Stimulated activated CD4-positive, alpha-beta T cell treated with anti-CD3 and anti-CD28 coated beads, TNF-alpha, amount 100 ng/mL, for 4 hours (primary cell): ENCODE data around the gene C10orf143.
A peak's percentile ranks its signal among the peaks of the same experiment; 100 is the strongest.
"Not testable (repeated sequence)": the region's sequence is repeated elsewhere in the genome, so short reads cannot be mapped to it uniquely, and the experiment has no call there.

Experiments used
- DNase-seq, 3 experiments: peaks; one replicate each; pipeline ENCODE4 v3.0.0-alpha.2; 2020; ENCODE audit warnings: low read depth in 3 of 3

The C10orf143 gene

GRCh38 chr10:130110246-130111112, at the start of gene C10orf143:
TSS of gene C10orf143 (minus strand) at chr10:130110830. CDS start at chr10:130110772, 58 bp downstream.
- peak; percentile 97 to 99 (median 97) for DNase-seq

DNA sequence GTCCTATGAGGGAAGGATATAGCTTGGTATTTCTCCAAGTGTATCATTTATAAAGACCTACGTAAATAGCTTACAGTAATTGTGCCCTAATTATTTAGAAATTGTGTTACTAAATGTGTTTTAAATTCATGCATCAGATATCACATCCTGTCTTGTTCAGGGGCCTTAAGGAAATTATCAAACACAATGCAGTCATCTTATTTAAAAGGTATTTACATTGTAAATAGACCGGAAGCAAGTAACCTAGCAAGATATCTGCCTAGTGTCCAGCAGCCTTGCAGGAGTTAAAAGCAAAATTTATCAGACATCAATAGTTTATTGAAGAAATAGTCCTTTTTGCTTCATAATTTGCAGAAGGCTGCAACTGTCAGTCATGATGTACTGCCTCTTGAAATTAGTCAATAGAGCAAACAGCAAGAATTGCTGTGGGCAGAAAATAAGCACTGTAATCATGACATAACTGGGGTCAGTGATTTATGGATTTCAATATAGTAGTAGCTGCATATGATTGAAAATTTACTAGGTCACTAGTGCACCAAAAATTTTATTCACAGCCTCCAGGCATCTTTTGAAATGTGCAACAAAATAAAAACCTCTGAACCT, 48.7 kb upstream of the C10orf143 start:
- no peak for DNase-seq

DNA sequence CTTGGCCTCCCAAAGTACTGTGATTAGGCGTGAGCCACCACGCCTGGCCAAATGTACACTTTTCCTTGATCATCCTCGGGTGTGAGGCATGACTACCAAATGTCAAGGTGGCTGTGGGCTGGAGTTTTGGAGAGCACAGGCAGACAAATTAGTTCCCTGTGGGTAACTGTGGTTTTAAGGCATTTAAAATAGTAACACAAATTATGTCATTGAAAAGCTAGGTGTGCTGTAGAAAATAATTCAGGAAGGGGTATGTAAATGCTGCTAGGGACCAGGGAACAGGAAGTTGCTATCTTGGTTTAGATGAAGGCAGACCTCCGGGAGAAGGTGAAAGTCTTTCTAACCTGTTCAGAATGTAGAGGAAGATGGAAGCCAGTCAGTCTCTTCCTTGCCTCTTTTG, 35.4 kb upstream of the C10orf143 start:
- no peak for DNase-seq

DNA sequence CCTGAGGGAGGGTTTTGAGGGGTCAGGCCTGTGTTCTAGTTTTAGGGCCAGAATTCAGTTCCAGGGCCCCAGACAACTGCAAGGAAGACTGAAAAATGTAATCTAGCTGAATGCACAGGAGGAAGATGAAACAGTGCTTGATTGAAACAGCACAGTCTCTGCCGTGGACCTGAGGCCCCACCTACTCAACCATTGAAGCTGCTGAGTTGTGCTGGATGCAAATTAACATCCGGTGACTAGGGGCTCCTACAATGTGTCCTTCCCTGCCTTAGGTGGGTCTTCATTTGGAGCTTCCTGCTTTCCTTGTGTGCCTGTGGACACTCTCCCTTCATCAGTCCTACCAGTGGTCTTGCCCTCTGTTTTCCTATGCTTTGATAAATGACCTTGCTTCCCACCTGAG, 31.2 kb upstream of the C10orf143 start:
- DNase-seq, result no peak

- DNase-seq, result no peak
Measured at GRCh38 chr10:130141460-130141859, 30.8 kb upstream of the C10orf143 start.

DNA sequence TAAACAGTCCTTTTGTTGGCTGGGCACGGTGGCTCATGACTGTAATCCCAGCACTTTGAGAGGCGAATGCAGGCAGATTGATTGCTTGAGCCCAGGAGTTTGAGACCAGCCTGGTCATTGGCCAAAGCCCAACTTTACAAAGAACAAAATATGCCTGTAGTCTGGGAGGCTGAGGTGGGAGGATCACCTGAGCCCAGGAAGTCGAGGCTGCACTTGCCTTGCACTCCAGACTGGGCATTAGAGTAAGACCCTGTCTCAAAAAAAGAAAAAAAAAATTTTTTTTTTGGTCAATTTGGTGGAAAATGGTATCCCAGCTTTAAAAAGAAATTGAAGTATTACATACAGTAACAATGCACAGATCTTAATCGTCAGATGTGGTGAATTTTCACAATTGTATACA, 30.4 kb upstream of the C10orf143 start:
- no peak for DNase-seq

DNA sequence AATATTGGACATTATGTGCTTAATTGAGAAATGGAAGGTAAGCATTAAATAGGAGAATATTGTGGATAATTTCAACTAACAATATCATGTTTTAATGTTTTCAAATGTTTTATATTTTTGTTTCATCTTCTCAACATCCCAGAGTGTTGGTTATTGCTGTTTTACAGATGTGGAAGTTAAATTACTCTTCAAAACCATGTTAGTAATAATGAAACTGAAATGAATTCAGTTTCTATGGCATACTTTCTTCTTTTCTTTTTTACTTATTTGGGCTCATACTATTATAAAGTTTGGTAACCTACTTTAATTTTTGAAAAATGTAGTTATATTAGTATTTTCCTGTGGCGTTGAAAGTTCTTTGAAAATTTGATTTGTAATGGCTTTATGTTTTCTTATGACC, 29.8 kb upstream of the C10orf143 start:
- DNase-seq, result no peak

DNA sequence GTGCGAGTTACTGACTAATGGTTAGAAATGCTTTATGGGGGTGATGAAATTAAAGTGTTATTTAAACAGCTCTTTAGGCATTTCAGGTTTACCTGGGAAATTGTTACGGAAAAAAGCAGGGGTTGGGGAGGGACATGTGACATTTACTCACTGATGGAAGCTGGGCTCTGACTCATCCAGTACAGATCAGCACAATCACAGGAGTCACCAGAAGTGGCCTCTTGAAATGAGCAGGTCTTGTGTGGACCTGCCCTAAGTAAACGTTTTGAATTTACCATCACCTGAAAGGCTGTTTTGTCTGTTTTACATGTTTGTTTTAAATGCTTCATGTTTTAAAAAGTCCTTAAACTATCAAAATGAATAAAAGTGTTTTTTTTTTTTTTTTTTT, 27.8 kb upstream of the C10orf143 start:
- DNase-seq, result no peak

GRCh38 chr10:130137659-130138478, 27.2 kb upstream of the C10orf143 start:
- no peak for DNase-seq

DNA sequence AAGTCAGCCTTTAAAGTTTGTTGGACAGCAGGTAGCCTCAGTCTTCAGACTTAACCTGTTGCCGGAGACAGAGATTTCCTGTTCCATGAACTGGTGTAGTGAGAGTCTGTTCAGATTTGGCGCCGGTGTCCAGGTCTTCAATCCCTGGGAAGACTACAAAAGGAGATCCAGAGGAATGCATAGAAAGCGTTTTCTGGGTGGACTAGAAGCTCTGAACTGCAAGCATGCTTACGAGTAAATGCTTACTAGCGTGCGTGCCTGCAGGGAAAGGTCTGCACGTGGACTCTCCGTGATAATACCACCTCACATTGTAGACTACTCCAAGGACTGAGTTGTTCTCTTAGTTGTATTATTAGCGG, 26.4 kb upstream of the C10orf143 start:
- DNase-seq, result no peak

- peak; percentile 80 to 91 (median 85) for DNase-seq
Measured at GRCh38 chr10:130136226-130137089, 25.8 kb upstream of the C10orf143 start, which contains the start of gene GLRX3. TSS of gene GLRX3 (plus strand) at chr10:130136391. CDS start at chr10:130136421, 30 bp downstream.

DNA sequence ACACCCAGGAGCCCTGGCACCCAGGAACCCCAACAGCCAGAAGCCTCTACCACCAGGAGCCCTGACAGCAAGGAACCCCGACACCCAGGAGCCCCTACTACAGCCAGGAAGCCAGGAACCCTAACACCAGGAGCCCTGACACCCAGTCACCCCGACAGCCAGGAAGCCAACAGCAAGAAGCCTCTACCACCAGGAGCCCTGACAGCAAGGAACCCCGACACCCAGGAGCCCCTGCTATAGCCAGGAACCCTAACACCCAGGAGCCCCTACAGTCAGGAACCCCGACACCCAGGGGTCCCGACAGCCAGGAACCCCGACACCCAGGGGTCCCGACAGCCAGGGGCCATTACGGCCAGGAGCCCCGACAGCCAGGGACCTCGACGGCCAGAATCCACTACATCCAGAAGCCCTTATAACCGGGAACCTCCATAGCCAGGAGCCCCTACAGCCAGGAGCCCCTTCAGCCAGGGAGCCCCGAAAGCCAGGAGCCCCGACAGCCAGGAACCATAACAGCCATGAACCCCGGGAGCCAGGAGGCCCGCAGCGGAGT, 25.1 kb upstream of the C10orf143 start:
- DNase-seq, result no peak

DNA sequence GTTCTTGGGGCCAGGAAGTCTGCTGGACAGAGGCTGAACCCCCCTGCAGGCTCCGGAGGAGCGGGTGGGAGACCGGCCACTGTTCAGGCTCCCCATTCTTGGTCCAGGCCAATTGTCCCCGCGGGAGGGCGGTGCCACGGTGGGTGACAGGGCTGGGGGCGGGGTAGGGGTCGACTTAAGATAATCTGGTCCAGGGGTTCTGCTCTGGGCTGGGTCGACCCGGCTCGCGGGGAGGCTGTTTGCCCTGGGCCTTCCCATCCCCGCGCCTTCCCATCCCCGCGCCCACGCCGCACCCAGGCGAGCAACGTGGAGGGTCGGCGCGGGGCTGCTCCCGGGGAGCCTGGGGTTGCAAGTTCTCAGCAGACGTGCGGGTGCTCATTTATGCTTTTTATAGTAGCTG, 18.3 kb upstream of the C10orf143 start:
- no peak for DNase-seq

DNA sequence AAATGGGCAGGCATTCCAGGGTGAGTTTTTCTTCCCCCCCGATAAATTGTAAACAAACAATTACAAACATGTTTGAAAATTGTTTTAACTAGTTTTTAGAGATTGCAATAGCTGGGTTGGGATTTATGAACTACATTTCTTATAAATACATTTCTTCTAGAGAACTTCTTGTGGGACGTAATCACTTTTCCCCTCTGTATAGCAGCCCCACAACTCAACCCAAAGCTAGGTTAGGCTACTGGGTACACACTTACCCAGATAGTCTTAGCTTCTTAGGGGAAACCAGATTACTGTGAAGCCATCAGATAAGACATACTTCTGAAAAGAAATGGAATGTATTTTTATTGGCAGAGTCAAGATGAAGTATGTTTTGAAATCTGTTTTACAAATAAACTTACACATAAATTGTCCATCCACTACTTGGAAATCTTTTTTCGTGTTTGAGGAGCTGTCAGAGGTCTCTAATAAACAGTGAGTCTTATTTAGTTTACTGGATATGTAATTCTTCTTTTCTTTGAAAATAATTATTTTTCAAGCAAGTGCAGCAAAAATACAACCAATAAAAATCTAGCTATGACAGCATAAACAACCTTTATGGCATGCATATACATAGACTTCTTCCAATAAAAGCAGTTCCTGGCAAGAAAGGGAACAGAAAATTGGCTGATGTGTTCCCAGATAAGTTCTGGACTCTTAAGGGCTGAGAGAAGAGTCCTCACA, 17.6 kb upstream of the C10orf143 start:
- no peak for DNase-seq

GRCh38 chr10:130127364-130128061, 16.9 kb upstream of the C10orf143 start:
- no peak for DNase-seq

DNA sequence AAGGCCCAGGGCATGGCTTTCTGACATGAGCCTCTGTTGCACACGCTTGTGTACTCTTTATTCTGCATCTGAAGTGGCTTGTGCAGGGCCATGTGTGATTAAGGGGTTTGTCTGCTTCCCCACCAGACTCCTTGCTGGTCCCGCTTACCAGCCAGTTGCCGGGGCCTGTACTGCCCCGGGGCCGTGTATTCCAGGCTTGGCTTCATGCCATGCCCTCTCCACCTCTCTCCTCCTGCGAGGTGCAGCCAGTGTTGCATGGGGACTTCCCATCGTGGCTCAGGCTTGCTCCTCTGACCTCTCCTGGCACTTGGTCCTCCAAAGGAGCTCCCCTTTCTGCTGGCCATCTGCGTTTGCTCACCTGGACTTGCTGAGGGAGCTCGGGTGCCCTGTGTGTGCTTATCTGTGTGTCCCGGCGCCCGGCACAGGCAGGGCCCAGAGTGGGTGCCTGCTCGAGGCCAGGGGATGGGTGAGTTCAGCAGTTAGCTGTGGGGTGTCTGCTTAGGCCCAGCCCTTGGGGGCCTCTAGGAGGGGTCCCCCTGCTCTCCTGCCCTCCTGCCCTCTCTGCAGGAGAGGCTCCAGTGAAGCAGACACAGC, 11.0 kb upstream of the C10orf143 start:
- DNase-seq, result no peak

DNA sequence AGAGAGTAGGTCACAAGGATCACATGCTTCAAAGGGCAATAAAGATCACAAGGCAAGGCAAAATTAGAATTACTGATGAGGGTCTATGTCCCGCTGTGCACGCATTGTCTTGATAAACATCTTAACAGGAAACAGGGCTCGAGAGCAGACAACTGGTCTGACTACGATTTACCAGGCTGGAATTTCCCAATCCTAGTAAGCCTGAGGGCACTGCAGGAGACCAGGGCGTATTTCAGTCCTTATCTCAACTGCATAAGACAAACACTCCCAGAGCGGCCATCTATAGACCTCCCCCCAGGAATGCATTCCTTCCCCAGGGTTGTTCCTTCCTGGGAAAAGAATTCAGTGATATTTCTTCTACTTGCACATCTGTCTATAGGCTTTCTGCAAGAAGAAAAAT, 6.9 kb upstream of the C10orf143 start:
- DNase-seq, result not testable (repeated sequence)

DNA sequence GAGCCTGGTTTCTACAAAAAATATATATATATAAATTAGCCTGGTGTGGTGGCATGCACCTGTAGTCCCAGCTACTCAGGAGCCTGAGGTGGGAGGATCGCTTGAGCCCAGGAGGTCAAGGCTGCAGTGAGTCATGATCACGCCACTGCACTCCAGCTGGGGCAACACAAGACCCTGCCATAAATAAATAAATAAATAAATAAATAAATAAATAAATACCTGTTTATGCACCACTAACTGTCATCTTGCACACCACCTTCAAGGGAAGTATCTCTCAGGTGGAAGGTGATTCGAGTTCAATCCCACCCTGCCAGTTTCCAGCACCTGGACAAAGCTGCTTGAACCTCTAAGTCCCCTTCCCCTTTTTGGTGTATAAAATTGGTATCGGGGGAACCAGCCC, 6.3 kb upstream of the C10orf143 start:
- not testable (repeated sequence) for DNase-seq

GRCh38 chr10:130112821-130113220, 2.2 kb upstream of the C10orf143 start:
- no peak for DNase-seq

GRCh38 chr10:130111852-130112180, 1.2 kb upstream of the C10orf143 start:
- no peak for DNase-seq
